Measurements from ENCODE around the gene IRAG1.

IRAG1 gene, protein sequence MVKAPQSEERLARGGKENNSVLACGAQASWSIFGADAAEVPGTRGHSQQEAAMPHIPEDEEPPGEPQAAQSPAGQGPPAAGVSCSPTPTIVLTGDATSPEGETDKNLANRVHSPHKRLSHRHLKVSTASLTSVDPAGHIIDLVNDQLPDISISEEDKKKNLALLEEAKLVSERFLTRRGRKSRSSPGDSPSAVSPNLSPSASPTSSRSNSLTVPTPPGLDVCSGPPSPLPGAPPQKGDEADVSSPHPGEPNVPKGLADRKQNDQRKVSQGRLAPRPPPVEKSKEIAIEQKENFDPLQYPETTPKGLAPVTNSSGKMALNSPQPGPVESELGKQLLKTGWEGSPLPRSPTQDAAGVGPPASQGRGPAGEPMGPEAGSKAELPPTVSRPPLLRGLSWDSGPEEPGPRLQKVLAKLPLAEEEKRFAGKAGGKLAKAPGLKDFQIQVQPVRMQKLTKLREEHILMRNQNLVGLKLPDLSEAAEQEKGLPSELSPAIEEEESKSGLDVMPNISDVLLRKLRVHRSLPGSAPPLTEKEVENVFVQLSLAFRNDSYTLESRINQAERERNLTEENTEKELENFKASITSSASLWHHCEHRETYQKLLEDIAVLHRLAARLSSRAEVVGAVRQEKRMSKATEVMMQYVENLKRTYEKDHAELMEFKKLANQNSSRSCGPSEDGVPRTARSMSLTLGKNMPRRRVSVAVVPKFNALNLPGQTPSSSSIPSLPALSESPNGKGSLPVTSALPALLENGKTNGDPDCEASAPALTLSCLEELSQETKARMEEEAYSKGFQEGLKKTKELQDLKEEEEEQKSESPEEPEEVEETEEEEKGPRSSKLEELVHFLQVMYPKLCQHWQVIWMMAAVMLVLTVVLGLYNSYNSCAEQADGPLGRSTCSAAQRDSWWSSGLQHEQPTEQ

DNA sequence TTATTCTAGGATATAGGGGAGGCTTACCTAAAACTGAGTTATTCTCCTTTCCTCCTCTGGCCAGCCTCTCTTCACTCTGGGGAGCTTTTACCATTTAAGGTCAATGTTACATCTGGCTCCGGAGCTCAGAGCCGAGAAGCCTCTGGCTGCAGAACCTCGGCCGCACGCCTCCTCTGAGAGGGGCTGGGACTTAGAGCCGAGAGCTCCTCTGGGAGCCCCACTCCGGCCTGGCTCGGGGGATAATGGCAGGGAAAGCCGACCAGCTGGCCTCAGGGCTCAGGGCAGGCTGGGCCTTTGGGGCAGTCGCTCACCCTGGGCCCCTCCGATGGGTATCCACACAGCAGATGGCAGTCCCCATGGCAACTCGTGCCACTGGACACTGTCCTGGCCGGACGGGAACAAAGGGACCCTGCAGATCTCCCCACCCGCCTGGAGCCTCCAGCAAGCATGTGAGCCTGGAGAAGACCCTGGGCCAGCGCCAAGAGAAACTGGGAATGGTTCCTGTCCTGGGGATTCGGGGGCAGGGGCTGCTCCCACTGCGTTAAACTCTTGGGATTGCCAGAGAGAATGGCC lies at the start of gene IRAG1:
Gene IRAG1 (minus strand): TSS at position 247 of the 573 bp plus-strand sequence. CDS start 153 bp downstream, at position 94.
- no peak for DNase-seq (ENCODE audit: low spot score)

GRCh38 chr11:10742460-10743208 lies 49.1 kb upstream of the IRAG1 start:
- DNase-seq (ENCODE audit: low spot score) = peak; percentile 76

- DNase-seq (ENCODE audit: low spot score) = peak; percentile 93
These were observed 42.2 kb upstream of the IRAG1 start for GRCh38 chr11:10735481-10736475.

DNA sequence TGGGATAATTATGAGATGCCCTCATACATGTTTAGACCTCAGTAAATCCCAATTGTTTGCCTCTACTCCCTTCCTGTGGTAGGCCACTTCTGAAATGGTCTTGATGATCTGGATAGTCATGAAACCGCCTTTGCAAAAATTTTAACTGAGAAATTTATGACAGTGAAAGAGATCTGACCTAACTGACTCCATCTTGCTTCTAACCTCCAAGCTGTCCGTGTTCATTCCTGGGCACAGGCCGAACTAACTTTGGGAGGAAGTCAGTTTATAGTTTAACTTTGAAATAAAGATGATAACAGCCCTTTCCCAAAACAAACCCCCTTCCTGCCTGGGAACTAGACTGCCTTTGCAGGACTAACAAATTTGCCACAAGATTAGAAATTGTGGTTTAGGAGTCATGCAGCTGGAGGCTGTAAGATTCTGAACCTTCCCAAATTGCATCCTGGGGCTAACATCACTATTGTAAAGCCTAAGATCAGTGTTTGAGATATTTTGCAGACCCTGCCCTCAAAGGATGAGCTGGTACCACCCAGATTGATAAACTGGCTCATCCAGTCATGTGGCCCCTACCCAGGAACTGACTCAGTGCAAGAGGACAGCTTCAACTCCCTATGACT lies 37.6 kb upstream of the IRAG1 start:
- no peak for DNase-seq (ENCODE audit: low spot score)

GRCh38 chr11:10730151-10730550 lies 36.6 kb upstream of the IRAG1 start:
- DNase-seq (ENCODE audit: low spot score) = no peak

- DNase-seq (ENCODE audit: low spot score) = no peak
These were observed 35.4 kb upstream of the IRAG1 start for GRCh38 chr11:10728789-10729472.

DNA sequence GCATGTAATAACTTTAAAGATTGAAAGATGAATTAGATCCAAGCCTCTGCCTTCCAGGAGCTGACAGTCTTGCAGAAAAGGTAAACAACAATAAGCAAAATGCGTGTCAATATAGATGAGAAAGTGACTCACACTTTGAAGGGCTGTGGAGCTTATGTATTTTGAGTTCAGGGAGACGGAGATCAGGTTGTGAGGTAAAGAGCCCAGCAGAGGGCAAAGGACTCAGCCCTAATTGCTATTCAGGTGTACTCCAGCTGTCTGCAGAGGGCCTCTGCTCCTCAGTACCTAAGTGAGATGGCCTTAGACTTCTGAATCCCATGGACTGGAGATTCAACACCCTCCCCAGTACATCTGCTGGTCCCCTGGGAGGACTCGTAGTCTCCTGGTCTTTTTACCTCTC lies 34.6 kb upstream of the IRAG1 start:
- no peak for DNase-seq (ENCODE audit: low spot score)

DNA sequence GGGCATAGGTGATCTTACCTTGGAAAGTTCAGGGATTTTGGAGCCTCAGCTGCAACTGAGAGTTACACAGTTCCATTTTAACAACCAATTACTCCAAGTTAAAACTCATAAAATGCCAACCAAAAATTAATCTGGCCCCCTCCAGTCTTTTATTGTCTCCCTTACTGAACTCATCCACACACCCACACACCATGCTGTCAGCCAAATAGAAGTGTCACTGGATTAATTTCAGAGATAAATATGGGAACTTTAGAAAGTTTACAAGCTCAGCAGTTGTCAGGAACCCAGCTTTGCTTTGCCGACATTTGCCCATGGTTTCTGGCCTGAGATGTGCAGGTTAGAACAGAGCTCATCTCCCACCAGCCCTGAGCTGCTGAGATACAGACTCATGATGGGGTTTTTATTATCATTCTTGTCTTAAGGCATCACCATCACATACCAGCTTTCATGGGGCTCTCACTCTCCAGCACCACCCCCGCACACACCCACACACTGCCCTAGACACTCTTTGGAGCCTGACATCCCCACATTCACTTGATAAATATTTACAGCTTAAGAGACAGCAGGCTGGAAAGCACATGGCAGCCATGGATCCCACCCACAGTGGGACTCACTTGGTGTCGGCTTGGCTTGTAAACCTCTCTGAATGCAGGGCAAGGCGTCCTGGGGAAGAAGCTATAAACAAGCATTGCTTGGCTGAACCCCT lies 33.7 kb upstream of the IRAG1 start:
- DNase-seq (ENCODE audit: low spot score) = no peak

DNA sequence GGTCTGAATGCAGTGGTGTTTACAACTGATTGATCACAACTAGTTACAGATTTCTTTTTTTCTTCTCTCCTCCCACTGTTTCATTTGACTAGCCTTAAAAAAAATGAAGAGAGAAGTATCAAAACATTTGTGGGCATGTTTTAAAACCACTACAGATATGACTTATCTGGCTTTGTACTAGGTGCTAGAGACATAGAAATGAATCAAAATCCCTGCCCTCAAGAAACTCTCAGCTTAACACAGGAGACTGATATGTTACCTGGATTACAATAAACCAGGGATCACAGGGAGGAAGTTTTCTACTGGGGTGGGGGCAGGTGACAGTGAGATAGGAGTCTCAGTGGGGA lies 32.3 kb upstream of the IRAG1 start:
- no peak for DNase-seq (ENCODE audit: low spot score)

GRCh38 chr11:10725114-10725906 lies 31.8 kb upstream of the IRAG1 start:
- no peak for DNase-seq (ENCODE audit: low spot score)

DNA sequence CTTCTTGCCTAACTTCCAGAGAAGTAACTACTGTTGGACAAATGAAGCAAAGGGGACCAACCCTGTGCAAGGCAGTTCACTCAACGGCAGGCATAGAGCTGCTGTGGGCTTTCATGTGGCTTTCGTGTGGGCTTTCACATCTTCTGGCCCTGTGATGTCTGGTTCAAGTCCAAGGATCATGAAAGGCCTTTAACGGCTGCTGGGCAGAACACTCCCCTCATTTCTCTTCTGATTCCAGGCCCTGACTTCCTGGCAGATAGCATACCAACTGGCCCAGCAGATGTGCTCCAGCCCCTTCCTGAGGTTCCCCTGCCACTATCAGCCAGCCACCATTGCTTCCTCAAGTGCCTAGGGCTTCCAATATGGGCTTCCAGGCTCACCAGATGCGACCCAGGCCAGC lies 28.8 kb upstream of the IRAG1 start:
- DNase-seq (ENCODE audit: low spot score) = no peak

DNA sequence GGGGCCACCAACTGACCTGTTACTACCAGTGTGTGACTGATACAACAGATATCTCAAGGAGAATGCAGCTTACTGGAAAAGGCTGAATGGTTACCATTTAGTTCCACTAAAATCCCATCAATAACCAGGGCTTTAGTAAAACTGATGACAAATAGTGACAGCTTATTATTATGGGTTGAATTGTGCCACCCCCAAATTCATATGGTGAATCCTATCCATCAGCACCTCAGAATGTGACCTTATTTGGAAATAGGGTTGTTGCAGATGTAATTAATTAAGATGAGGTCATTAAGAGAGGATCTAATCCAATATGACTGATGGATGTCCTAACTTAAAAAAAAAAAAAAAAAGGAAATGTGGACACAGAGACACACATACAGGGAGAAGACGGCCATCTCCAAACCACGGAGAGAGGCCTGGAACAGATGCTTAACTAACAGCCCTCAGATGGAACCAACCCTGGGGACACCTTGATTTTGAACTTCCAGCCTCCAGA lies 27.4 kb upstream of the IRAG1 start:
- DNase-seq (ENCODE audit: low spot score) = no peak

DNA sequence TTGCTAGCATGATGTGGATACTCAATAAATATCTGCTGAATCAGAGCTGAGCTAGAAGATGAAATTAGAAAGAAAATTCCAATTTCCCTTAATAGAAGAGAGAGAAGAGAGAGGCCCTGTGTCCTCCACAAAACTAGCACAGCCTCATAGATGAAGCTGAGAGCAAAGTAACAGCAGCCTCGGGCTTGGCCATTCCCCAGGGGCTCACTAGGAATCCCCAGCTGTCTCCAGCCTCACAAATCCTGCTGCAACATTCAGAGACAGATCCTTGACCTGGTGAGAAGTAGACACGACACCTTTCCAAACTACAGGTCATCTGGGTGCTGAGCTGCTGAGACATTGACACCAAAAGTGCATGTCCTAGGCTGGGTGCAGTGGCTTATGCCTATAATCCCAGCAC lies 26.1 kb upstream of the IRAG1 start:
- DNase-seq (ENCODE audit: low spot score) = no peak

DNA sequence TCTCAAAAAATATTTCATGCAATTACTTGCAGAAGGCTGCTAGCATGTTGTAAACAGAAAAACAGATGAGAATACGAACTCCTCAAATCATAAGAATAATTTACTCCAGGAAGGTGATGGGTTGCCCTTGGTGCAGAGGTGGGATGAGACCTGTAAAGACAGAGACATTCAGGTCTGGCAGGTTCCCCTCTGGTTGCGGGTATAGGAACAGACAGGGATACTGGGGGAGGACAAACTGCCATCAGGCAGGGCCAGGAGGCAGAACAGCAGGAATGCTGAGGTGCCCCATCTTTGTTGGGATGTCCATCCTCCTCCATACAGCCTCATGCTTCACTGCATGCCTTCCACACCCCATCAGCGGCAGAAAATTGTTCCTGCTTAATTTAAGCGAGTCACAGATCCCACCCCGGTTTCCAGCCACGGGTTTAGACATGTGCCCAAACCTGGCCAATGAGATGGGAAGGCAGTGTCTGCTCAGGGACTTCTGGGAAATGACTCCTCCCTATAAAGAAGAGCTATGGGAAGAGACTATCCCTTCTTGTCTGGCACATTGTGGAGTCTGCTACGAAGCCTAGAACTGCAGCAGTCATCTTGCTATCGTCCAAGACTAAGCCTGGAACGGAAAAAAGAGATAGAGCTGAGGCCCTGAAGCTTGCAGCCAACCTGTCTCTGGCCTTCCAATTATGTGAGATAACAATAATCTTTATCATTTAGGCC lies 23.1 kb upstream of the IRAG1 start:
- no peak for DNase-seq (ENCODE audit: low spot score)

GRCh38 chr11:10716122-10716521 lies 22.6 kb upstream of the IRAG1 start:
- DNase-seq (ENCODE audit: low spot score) = no peak

DNA sequence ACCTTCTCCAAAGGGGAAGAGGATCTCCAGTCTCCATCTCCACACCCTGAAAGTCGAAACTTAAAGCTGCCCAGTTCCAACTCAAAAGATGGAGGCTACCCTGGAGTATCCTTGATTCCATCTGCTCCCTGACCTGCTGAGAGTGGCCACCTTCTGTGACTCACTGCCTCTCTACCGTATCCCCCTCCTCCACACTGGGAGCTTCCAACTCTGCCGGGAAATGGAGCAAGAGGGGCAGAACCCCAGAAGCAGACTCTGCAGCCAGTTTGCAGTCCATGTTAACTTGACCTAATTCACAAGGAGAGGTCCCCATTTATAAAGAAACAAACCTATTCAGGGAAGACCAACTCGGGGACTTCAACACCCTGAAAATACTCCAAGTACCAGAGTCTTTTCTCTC lies 22.0 kb upstream of the IRAG1 start:
- DNase-seq (ENCODE audit: low spot score) = no peak

GRCh38 chr11:10709299-10710086 lies 15.9 kb upstream of the IRAG1 start:
- no peak for DNase-seq (ENCODE audit: low spot score)

Data from hematopoietic multipotent progenitor cell treated with erythropoietin and hydrocortisone succinate and interleukin-3 and kit ligand, for 17 days (in vitro differentiated cells).